HEK293T (cell line): Measurements from ENCODE around the gene GOLGA6L10.

Experiments used
- BHLHE40 ChIP-seq: fragments of 450-650 bp; IDR thresholded peaks from 2 replicates; pipeline ENCODE4 v1.6.1; 2016; ENCODE audit warnings: mild to moderate bottlenecking, moderate library complexity, borderline replicate concordance
- ELF4 ChIP-seq: fragments of 450-650 bp; IDR thresholded peaks from 2 replicates; pipeline ENCODE4 v1.6.1; 2017; ENCODE audit warnings: antibody characterized with exemption
- FOXA1 ChIP-seq: fragments of 450-650 bp; IDR thresholded peaks from 2 replicates; pipeline ENCODE4 v1.6.1; 2016; ENCODE audit warnings: mild to moderate bottlenecking
- HDGF ChIP-seq: fragments of 450-650 bp; IDR thresholded peaks from 2 replicates; pipeline ENCODE4 v1.6.1; 2017; ENCODE audit warnings: antibody characterized with exemption, borderline replicate concordance
- LEF1 ChIP-seq: fragments of 450-650 bp; IDR thresholded peaks from 2 replicates; pipeline ENCODE4 v1.6.1; 2017; ENCODE audit warnings: mild to moderate bottlenecking, borderline replicate concordance
- PKNOX1 ChIP-seq: fragments of 450-650 bp; IDR thresholded peaks from 2 replicates; pipeline ENCODE4 v1.6.1; 2016
- SP1 ChIP-seq: fragments of 450-650 bp; IDR thresholded peaks from 2 replicates; pipeline ENCODE4 v1.6.1; 2017
- ZNF384 ChIP-seq: fragments of 450-650 bp; IDR thresholded peaks from 2 replicates; pipeline ENCODE4 v1.6.1; 2016

- TF ChIP-seq SP1 (no peak), ZNF384 (no peak), FOXA1 (no peak), LEF1 (no peak), PKNOX1 (no peak), ELF4 (no peak), HDGF (no peak), BHLHE40 (no peak)
Observed at GRCh38 chr15:82301296-82302016, 47.8 kb downstream of the GOLGA6L10 start.
